ENCODE data around the gene VPS35L.

The VPS35L gene

DNA sequence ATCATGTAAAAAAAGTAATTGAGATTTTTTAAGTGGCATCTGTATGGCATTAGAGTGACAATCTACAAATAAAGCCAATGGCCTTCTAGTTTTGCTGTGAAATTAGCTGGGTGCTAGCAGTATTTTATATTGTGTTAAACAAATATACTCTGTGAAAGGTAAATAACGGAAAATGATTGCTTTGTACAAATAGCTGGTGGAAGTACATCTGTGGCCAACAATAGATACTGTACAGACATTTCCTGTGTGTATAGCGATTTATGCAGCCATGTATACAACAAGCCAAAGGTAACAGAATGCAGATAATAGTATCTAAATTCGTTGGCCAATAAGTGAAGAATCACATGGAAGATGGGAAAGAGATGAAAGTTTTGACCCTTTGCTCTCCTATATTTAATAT is 189.2 kb downstream of the VPS35L start:
- ATAC-seq (no peak), DNase-seq (no peak)
- Mint-ChIP-seq H3K9me3 (no peaks in the 10 kb centered on the region), H3K27me3 (no peaks in the 10 kb centered on the region), H3K4me3 (no peak overlapping the region), H3K4me1 (no peaks in the 10 kb centered on the region), H3K27ac (no peak overlapping the region)

- Mint-ChIP-seq H3K27ac (peak overlapping the region in 1 of 2 donors; percentile 29), H3K9me3 (no peaks in the 10 kb centered on the region), H3K4me3 (no peak overlapping the region), H3K4me1 (no peaks in the 10 kb centered on the region), H3K27me3 (no peaks in the 10 kb centered on the region)
- DNase-seq (no peak), ATAC-seq (no peak)
Measured at GRCh38 chr16:19745286-19746010, 189.9 kb downstream of the VPS35L start.

DNA sequence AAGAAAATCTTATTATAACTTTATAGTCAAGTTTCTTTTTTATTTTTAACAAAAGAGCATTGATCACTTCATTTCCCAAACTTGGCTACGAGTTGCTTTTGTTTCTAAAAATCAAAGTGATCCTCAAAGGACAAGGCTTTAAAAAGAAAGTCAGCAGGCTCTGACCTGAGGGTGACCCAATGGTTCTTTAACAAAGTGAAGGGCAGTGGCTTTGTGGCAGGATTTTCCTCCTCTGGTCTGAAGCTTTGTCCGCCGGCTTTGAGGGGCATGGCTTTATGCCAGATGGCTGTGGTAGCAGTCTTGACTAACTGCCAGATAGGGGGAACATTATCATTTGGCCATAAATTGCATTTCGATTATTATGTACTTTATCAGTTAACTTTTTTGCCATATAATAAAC is 191.1 kb downstream of the VPS35L start:
- H3K9me3 Mint-ChIP-seq, result no peaks in the 10 kb centered on the region
- no peaks in the 10 kb centered on the region for H3K27me3 Mint-ChIP-seq

GRCh38 chr16:19748389-19749168 is 193.1 kb downstream of the VPS35L start:
- Mint-ChIP-seq H3K4me3 (no peak overlapping the region), H3K9me3 (no peaks in the 10 kb centered on the region), H3K27me3 (no peaks in the 10 kb centered on the region), H3K4me1 (no peaks in the 10 kb centered on the region), H3K27ac (no peak overlapping the region)
- no peak for ATAC-seq
- no peak for DNase-seq

More for the DNA sequence above, 191.1 kb downstream of the VPS35L start:
- DNase-seq (no peak), ATAC-seq (no peak)
- no peak overlapping the region for H3K27ac Mint-ChIP-seq
- H3K4me3 Mint-ChIP-seq, result no peak overlapping the region
- no peaks in the 10 kb centered on the region for H3K4me1 Mint-ChIP-seq

DNA sequence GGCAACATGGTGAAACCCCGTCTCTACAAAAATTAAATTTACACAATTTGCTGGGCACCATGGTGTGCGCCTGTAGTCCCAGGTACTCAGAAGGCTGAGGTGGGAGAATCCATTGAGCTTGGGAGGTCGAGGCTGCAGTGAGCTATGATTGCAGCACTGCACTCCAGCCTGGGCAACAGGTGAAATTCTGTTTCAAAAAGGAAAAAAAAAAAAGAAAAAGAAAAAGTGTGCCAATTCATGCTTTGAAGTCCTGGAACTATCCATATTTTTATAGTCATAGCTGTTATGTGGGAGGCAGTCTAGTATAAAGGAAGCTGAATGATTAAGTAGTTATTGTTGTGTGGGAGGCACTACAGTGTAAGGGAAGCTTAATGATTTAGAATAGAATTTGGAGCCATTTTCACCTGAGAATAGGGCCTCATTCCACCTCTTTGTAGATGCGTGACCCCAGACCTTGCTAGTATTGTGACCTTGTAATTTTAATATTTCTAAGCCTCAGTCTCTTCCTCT is 194.1 kb downstream of the VPS35L start:
- H3K4me3 Mint-ChIP-seq, result no peak overlapping the region
- no peaks in the 10 kb centered on the region for H3K9me3 Mint-ChIP-seq
- H3K27ac Mint-ChIP-seq, result no peak overlapping the region
- H3K4me1 Mint-ChIP-seq, result no peaks in the 10 kb centered on the region
- DNase-seq, result no peak
- H3K27me3 Mint-ChIP-seq, result no peaks in the 10 kb centered on the region
- no peak for ATAC-seq

Data from stimulated activated naive CD8-positive, alpha-beta T cell treated with anti-CD3 and anti-CD28 coated beads, Interleukin-15, amount 100 ng/mL, for 72 hours (primary cell).